ELF-1 (cell line): ENCODE measurements around the gene ALOX15.
A peak's percentile ranks its signal among the peaks of the same experiment; 100 is the strongest.
"Not testable (repeated sequence)": the region's sequence is repeated elsewhere in the genome, so short reads cannot be mapped to it uniquely, and the experiment has no call there.

ENCODE experiments used
- DNase-seq: peaks from one replicate; pipeline ENCODE4 v3.0.0-alpha.2; 2016; ENCODE audit warnings: low read depth, low spot score

ALOX15 gene

DNA sequence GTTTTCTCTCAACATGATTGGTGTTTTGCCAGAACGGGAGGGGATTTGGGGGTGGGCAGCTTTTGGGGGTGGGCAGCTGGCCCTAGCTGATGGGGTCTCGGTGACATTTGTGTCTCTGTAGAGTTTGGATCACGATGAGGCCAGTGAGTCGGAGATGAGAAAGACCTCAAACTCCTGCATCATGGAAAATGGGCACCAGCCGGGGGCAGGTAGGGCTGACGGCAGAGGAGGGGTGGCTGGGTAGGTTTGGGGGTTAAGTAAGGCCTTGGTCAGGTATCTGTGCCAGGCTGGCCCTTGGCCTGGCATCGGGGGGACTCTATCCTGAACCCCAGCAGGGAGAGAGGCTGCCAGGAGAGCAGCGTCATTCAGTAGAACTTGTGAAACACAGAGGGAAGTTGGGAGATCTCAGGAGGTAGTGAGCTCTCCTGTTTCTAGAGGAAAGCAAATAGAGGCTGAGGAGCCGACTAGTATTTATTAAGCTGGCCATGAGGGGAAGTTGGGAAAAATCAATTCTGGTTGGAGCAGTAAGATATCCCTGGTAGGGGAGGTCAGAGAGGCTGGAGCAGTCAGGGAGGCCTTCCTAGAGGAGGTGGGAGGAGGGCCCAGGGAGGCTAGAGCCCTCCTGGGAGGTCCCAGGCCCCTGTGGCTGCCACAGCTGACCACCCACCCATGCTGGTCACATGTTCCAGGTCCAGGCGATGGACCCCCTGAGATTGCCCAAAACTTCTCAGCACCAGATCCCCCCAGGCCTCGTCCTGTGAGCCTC lies 49.1 kb downstream of the ALOX15 start:
- DNase-seq = no peak

DNA sequence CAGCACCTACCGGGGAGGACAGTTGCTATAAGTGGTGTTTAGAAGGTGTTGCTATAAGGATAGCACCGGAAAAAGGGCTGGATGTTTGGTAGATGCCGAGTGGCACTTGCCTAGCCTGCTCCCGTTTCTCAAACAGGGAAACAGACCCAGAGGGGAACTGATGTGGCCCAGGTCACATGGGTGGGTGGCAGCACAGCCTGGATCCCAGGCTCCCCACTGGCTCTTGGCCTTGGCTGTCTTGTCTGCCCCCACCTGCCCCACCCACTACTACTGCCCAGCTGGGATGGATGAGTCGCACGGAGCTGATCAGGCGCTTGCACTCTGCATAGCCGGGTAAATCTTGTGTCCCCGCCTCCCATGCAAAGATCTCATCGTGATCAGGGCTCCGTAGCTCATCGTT lies 49.9 kb downstream of the ALOX15 start:
- no peak for DNase-seq

DNA sequence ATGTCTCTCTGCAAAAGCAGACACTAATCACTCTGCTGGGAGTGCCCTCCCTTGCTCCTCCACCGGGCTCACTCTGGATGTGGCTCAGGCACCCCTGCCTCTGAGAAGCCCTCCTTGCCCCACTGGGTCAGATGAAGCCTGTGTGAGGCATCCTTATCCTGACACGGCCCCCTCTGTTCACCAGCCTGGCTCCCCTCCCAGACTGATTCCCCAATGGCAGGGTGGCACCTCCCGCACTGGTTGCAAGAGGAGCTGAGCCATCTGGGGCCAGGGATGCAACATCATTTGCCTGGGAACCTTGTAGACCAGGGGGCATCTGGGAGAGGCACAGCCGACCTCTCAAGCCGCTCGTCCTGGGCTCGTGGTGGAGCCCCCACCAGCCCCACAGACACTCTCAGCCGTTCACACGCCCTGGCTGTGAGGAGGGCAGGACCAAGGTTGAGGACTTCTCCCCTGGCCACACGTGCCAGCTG lies 50.5 kb downstream of the ALOX15 start:
- no peak for DNase-seq

DNA sequence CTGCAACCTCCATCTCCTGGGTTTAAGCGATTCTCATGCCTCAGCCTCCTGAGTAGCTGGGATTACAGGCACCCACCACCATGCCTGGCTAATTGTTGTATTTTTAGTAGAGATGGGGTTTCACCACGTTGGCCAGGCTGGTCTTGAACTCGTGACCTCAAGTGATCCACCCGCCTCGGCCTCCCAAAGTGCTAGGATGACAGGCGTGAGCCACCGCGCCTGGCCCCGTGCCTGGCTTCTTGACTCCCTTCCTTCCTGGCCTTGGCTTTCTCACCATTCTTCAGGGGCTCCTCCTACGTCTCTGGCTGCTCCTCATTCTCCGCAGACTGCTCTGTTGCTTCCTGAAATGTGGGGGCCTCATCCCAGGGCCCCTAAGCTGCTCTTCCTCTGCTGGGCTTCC lies 51.4 kb downstream of the ALOX15 start:
- DNase-seq = not testable (repeated sequence)

DNA sequence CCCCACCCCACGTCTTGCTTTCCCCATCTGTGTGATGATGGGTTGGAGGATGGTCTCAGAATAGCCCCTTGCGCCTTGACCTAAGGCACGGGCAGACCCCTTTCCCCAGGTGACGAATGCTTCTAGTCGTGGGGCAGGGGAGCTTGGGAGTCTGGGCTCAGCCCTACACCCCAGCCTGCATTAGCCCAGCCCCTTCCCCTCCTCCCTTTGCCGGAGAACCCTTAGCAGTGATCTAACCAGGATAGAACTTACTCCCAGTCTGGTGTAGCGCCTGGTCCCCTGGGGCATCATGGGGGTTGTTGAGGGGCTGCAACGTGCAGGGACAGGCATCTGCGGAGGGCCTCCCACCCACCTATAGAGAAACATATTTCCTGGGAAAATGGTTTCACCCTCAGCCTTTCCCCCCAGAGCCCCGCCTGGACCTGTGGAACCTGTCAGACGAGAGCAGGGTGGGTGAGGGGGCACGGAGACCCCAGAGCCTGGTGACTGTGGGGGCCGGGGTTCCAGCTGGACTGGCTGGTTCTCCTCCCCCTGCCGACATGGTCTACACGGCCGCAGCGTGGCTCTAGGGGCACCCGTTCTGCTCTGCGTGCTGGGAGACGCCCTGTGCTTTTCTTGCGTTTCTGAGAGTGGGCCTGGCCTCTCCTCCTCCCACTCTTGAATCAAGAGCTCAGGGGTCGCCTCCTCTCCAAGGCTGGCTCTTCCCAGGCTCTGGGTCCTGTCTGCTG lies 52.4 kb downstream of the ALOX15 start:
- DNase-seq = no peak

DNA sequence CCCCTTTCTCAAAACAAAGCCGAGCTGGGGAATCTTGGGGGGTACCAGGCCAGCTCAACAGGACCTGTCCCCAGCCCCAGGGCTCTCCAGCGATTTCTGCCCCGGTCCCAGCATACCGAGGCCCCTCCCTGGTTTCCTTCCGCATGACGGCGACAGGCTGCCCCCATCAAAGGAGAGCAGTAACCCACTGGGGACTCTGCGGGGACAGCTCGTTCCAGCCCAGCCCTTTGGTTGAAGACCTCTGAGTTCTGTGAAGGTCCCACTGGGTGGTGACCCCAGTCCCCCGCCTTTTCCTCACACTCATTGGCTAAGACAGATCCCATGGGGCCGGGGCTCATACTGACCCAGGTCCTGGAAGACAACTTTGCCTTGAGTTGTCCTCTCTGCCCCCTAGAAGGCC lies 53.1 kb downstream of the ALOX15 start:
- DNase-seq = no peak

DNA sequence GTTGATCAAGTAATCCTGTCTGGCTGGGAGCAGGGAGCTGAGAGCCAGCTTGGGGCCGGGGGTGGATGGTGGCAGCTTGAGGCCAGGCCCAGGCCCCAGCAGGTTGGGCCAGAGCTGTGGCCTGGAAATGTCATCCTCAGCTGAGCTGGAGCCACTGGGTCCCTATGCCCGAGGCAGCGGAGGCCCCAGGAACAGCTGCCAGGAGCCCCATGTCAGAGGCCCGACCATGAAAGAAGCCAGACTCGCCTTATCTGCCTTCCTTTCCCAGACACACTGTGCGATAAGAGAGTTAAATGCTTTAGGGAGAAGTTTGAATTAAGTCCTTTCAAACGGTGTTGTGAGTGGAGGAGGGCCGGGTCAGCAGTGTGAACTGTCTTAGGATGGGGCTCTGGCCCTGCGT lies 53.7 kb downstream of the ALOX15 start:
- DNase-seq = peak; percentile 92

DNA sequence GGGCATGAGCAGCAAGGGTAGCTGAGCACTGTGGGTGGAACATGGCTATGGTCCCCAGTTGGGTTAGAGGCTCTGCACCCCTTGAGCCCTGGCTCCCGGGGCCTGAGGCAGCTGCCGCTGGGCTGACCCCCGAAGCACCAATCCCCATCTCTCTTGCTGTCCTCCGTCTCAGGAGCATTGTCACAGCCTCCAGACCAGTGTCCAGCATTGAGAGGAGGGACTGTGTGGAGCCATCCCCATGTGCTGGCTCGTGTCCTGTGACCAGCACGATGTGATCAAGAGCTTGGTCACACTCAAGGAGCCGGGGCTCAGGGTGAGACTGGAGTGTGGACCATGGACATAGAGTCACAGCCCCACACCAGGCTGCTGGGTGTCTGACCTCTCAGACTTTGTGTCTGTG lies 54.3 kb downstream of the ALOX15 start:
- DNase-seq = no peak

DNA sequence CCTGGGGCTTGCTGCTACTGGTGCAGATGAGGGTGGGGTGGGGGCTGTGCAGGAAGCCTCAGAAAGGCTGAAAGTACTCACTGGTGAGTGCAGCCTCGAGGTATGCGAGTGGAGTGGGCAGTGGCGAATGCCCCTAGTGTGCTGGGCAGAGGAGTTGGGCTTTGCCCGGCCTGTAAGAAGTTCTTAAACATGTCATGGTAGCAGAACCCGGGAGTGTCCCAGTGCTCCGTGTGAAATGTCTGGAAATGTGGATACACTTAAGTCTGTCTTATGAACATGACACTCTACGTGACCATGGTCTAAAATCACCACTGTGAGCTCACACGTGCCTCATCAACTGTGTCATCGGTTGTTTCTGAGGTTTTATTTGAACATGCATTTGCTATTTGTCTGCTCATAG lies 55.4 kb downstream of the ALOX15 start:
- no peak for DNase-seq

DNA sequence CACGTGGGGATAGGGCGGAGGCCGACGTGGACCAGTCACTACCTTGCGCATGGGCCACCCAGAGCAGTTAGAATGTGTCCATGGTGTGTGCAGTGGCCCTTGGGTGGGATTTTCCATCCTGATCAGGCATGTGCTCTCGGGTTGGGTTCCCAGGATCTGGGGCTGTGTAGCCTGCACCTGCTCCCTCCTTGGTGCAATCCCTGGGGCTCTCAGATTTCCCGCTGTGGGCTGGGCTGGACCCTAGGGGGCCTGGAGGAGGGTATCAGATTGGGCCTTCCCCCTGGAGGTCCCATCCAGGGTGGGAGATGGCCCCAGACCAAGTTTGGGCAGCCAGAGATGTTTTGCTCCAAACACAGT lies 55.9 kb downstream of the ALOX15 start:
- DNase-seq = no peak

DNA sequence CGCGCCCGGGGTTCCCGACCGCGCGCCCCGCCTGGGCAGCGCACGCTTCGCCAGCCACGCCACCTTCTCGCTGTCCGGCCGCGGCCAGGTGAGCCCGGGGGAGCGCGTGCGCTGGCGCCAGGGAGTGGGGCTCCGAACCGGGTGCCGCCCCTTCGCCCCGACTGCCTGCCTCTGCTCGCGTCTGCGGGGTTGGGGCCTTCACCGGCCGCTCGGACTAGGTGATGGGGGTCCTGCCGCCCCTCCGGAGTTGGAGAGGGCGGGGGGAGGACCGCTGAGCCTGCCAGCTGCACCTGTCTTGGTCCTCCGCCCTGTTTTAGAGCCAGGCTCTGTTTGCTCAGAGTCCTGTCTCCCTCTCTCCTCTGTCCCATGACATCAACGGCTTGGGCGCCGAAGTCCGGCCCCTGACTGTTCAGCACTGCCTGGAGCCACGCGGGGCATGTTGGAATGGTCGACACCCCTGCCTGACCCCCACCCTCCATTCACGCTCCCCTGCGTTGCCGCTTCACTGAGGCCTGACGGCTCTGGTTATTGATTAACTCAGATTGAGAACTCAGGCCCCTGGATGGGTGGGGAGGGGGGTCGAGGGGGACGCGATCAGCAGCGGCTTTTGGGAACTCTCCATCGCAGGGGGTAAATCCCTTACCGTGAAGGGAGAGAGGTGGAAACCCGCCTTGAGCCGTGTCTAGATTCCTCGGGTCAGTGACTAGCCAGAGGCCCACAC lies 56.4 kb downstream of the ALOX15 start:
- no peak for DNase-seq

DNA sequence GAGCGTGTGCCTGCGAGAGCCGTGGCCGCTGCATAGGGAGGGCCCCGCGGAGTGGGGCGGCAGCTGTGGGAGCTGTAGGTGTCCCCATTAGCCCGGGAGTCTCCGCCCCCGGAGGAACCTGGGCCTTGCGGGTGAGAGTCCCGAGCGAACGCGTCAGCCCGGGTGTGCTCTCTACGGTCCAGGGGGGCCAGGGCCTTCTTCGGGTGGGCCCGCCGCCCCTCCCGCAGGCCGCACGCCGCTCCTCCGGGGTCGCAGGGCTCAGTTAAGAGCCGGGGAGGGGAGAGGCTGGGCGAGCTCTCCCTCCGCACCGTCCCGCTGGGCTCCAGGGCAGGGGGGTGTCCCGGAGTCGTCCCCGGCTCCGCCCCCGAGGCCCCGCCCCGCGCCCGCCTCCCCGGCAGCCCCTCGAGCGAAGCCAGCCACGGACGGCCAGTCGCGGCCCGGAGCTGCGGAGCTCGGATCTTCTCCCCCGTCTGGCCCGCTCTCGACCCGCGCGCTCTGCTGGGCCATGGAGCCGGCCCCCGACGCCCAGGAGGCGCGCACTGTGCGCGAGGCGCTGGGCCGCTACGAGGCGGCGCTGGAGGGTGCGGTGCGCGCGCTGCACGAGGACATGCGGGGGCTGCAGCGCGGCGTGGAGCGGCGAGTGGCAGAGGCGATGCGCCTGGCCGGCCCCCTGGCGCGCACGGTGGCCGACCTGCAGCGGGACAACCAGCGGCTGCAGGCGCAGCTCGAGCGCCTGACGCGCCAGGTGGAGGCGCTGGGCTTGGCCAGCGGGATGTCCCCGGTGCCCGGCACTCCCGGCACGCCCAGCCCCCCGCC lies 57.2 kb downstream of the ALOX15 start, which contains the start of gene SMTNL2:
SMTNL2 (plus strand) TSS at position 429 of the 816 bp plus-strand sequence; CDS start at position 506, 77 bp downstream.
- DNase-seq = no peak

DNA sequence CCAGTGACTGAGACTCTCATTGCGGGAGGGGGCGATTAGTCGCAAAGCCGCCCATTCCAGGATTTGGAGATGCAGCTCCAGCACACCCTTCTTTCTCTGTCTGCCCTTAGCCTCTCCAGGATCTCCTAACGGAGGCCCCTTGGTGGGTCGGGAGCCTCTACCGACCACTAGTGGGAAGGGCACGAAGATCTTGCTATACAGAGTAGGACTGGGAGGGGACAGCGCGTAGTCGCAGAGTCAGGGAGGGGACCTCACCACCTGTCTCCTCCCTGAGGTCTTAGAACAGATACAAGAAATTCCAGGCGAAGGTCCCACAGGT lies 57.7 kb downstream of the ALOX15 start:
- peak; percentile 65 for DNase-seq

DNA sequence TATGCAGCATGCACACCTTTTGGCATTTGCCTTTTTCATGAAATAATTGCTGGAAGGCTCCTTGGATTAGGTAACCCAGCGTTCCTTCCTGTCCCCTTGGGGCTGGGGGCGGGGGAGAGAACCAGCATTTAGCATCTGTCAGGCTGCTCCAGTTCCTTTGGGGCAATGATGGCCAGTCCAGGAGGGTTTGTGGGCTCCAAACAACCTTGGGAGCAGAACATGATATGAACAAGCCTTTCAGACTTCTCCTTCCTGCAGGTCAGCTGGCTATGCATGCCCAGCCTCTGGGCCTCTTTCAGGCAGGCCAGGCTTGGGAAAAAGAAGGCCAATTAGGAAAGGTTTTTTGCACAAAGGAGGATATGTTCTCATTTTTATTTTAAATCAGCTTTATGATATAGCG lies 58.3 kb downstream of the ALOX15 start:
- DNase-seq = no peak

DNA sequence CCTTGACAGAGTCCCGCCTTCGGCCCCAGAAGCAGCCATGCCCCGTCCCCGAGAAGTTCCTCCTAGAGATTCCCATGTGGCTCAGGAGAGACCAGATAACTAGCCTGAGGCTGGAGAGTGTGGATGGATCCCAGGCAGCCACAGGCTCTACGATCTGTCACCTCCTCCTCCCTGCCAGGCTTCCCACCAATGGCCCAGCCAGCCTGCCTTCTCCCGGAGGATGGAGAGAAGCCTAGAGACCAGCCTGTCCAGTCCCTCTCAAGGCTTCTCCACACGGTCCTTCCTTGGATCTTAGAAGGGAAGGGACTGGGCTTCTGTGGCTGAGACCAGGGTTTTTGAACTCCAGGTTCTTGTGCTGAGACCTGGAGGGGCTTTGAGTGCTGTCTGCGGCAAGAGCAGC lies 58.8 kb downstream of the ALOX15 start:
- DNase-seq = peak; percentile 62

DNA sequence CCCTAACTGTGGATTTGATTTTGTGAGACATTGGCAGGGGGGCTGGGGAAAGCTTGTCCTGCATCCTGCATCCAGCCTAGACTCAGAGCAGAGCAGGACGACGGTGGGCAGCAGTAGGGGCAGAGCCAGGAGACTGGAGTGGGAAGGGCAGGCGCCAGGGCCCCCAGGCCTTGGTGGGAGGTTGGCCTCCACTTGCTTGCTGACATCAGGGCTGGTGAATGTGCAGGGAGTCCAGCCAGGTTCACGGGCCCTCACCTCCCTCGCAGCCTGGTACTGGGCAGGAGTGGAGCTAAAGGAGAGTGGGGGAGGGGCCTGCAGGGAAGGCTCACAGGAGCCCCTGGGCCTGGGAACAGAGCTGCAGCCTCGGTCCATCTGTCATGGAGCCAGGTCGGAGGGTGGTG lies 59.4 kb downstream of the ALOX15 start:
- DNase-seq = no peak
